ENCODE data around the gene CNTNAP2.
A peak's percentile ranks its signal among the peaks of the same experiment; 100 is the strongest.

The CNTNAP2 gene

GRCh38 chr7:146741911-146742310 is 625.3 kb downstream of the CNTNAP2 start:
- DNase-seq, result no peak
- TF ChIP-seq POLR2A (IDR thresholded peaks at IDR 0.05; ENCODE audit: low read length) (no peak), GATA1 (IDR thresholded peaks at IDR 0.05; ENCODE audit: low read depth, low read length) (no peak)

- no peak for DNase-seq
- no peak for TF ChIP-seq GATA1 (IDR thresholded peaks at IDR 0.05; ENCODE audit: low read depth, low read length)
These were observed 637.8 kb downstream of the CNTNAP2 start for GRCh38 chr7:146754385-146754784.

GRCh38 chr7:146755585-146755984 is 639.0 kb downstream of the CNTNAP2 start:
- DNase-seq, result no peak
- no peak for TF ChIP-seq POLR2A (IDR thresholded peaks at IDR 0.05; ENCODE audit: low read length)
- TF ChIP-seq GATA1 (IDR thresholded peaks at IDR 0.05; ENCODE audit: low read depth, low read length), result no peak

GRCh38 chr7:146764458-146764857 is 647.9 kb downstream of the CNTNAP2 start:
- DNase-seq, result no peak
- TF ChIP-seq POLR2A (IDR thresholded peaks at IDR 0.05; ENCODE audit: low read length) (no peak), GATA1 (IDR thresholded peaks at IDR 0.05; ENCODE audit: low read depth, low read length) (no peak)

GRCh38 chr7:146768957-146769356 is 652.4 kb downstream of the CNTNAP2 start:
- DNase-seq, result no peak
- TF ChIP-seq POLR2A (IDR thresholded peaks at IDR 0.05; ENCODE audit: low read length) (no peak), GATA1 (IDR thresholded peaks at IDR 0.05; ENCODE audit: low read depth, low read length) (no peak)

GRCh38 chr7:146772601-146773000 is 656.0 kb downstream of the CNTNAP2 start:
- DNase-seq, result peak; percentile 18 to 28
- TF ChIP-seq GATA1 (IDR thresholded peaks at IDR 0.05; ENCODE audit: low read depth, low read length) (no peak), POLR2A (IDR thresholded peaks at IDR 0.05; ENCODE audit: low read length) (no peak)

GRCh38 chr7:146773506-146773905 is 656.9 kb downstream of the CNTNAP2 start:
- TF ChIP-seq POLR2A (IDR thresholded peaks at IDR 0.05; ENCODE audit: low read length) (no peak), GATA1 (IDR thresholded peaks at IDR 0.05; ENCODE audit: low read depth, low read length) (no peak)
- no peak for DNase-seq

GRCh38 chr7:146781352-146782116 is 664.9 kb downstream of the CNTNAP2 start:
- peak; percentile 4 to 15 for DNase-seq
- TF ChIP-seq GATA1 (IDR thresholded peaks at IDR 0.05; ENCODE audit: low read depth, low read length) (no peak), POLR2A (IDR thresholded peaks at IDR 0.05; ENCODE audit: low read length) (no peak)

GRCh38 chr7:146787266-146787665 is 670.7 kb downstream of the CNTNAP2 start:
- TF ChIP-seq GATA1 (IDR thresholded peaks at IDR 0.05; ENCODE audit: low read depth, low read length) (no peak), POLR2A (IDR thresholded peaks at IDR 0.05; ENCODE audit: low read length) (no peak)
- DNase-seq, result no peak

GRCh38 chr7:146788008-146788407 is 671.4 kb downstream of the CNTNAP2 start:
- DNase-seq, result no peak
- TF ChIP-seq GATA1 (IDR thresholded peaks at IDR 0.05; ENCODE audit: low read depth, low read length), result no peak
- TF ChIP-seq POLR2A (IDR thresholded peaks at IDR 0.05; ENCODE audit: low read length), result no peak

GRCh38 chr7:146791344-146792285 is 675.0 kb downstream of the CNTNAP2 start:
- no peak for DNase-seq

GRCh38 chr7:146804620-146805019 is 688.0 kb downstream of the CNTNAP2 start:
- DNase-seq, result no peak
- TF ChIP-seq GATA1 (IDR thresholded peaks at IDR 0.05; ENCODE audit: low read depth, low read length) (no peak), POLR2A (IDR thresholded peaks at IDR 0.05; ENCODE audit: low read length) (no peak)

More at GRCh38 chr7:146791344-146792285, 675.0 kb downstream of the CNTNAP2 start:
- TF ChIP-seq POLR2A (IDR thresholded peaks at IDR 0.05; ENCODE audit: low read length) (no peak), GATA1 (IDR thresholded peaks at IDR 0.05; ENCODE audit: low read depth, low read length) (no peak)

- TF ChIP-seq POLR2A (IDR thresholded peaks at IDR 0.05; ENCODE audit: low read length), result no peak
- TF ChIP-seq GATA1 (IDR thresholded peaks at IDR 0.05; ENCODE audit: low read depth, low read length), result no peak
- DNase-seq, result peak in 1 of 2 experiments; percentile 13
These were observed 688.5 kb downstream of the CNTNAP2 start for GRCh38 chr7:146805082-146805481.

- no peak for DNase-seq
- TF ChIP-seq POLR2A (IDR thresholded peaks at IDR 0.05; ENCODE audit: low read length), result no peak
- TF ChIP-seq GATA1 (IDR thresholded peaks at IDR 0.05; ENCODE audit: low read depth, low read length), result no peak
These were observed 709.7 kb downstream of the CNTNAP2 start for GRCh38 chr7:146826329-146826728.
